Neural progenitor cell (in vitro differentiated cells): ENCODE measurements around the gene SAMD8.

Experiments used
- EZH2 ChIP-seq: fragments of 200-600 bp; sonication (generic); IDR thresholded peaks from 2 replicates; pipeline ENCODE4 v1.6.1; 2017; ENCODE audit warnings: antibody characterized with exemption, mild to moderate bottlenecking, moderate library complexity
- EZH2phosphoT487 ChIP-seq: fragments of 200-600 bp; sonication (generic); IDR thresholded peaks from 2 replicates; pipeline ENCODE4 v1.6.1; 2017; ENCODE audit warnings: antibody characterized with exemption

DNA sequence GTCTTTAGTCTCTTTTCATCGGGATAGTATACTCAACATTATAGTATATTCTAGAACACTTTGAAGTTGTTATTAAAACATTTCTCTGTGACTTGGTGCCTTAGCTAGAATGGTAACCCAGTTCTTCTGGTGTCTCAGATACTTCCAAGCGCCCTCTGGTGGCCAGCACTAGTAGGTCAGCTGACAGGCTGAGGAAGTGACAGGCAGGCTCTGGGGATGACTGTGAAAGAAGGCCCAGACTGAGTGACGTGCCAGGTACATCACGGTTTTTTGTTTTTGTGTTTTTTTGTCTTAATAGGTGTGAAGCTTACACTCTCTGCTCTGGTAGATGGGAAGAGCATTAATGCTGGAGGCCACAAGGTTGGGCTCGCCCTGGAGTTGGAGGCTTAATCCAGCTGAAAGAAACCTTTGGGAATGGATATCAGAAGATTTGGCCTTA lies 119.2 kb downstream of the SAMD8 start:
- TF ChIP-seq EZH2 (no peak), EZH2phosphoT487 (no peak)
